Muscle of arm (tissue), 12 donors: ENCODE results near the gene SYT8. TPM values are rescaled to one million over a fixed set of nuclear protein-coding genes. Genes with fewer than 3 reads are reported as not detected.
A peak's percentile ranks its signal among the peaks of the same experiment; 100 is the strongest.
"Not testable (repeated sequence)": the region's sequence is repeated elsewhere in the genome, so short reads cannot be mapped to it uniquely, and the experiment has no call there.

ENCODE experiments used
- DNase-seq: peaks from one replicate; pipeline ENCODE4 v3.0.0-alpha.2; 2013
- polyA plus RNA-seq, 12 donors: library from polyadenylated mRNA; unstranded; fragments of 120-200 nt; gene quantifications; one replicate each; pipeline ENCODE4 v1.2.1, GENCODE V29; 2013; ENCODE audit not compliant: insufficient read length in 12 of 12

Gene SYT8
- polyA plus RNA-seq, 12 donors, result 0.20 to 4.9 (median 0.62) TPM; not detected in 2

DNA sequence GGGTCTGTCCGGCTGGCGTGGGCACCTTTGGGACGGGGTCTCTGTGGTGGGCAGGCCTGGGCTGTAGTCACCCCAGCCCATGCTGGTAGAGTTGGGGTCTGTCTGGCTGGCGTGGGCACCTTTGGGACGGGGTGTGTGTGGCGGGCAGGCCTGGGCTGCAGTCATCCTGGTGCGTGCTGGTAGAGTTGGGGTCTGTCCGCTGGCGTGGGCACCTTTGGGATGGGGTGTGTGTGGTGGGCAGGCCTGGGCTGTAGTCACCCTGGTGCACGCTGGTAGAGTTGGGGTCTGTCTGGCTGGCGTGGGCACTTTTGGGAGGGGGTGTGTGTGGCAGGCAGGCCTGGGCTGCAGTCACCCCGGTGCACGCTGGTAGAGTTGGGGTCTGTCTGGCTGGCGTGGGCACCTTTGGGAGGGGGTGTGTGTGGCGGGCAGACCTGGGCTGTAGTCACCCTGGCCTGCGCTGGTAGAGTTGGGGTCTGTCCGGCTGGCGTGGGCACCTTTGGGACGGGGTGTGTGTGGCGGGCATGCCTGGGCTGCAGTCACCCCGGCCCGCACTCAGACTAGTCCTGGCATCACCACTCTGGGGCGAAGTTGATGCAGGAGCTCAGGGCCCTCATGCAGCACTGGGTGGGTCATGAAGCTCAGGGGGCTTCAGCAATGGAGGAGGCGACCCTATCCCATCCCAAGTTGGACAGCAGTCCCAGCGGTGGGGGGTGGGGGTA is 37.6 kb downstream of the SYT8 start:
- no peak for DNase-seq

DNA sequence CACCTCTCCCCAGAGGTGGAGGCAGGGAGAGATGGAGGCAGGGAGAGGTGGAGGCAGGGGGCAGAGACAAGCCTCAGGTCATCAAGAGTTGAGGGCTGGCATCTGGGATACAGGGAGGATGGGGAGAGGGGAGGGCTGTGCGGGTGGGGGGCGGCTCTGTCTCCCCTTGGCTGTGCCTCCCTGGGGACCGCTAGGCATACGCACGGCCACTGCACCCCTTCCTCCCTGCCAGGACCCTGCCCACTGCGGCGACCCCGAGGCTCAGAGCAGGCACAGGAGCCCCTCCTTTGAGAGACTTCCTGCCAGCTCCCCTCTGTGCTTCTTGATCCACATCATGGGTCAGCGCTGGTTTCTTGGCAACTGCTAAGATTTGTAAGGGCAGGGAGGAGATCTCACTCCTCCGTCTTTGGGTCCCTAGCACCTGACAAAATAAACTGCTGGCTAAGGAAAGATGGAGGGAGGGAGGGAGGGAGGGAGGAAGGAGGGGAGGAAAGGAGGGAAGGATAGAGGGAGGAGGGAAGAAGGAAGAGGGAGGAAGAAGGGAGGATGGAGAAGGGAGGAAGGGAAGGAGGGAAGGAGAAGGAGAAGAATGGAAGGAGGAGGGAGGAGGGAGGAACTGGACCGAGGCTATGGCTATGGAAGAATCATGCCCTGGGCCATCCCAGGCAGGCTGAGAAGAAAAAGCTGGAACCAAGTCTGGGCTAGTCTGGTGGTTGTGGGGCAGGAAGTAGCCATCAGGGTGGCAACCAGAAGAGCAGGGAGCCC is 38.4 kb downstream of the SYT8 start:
- no peak for DNase-seq

DNA sequence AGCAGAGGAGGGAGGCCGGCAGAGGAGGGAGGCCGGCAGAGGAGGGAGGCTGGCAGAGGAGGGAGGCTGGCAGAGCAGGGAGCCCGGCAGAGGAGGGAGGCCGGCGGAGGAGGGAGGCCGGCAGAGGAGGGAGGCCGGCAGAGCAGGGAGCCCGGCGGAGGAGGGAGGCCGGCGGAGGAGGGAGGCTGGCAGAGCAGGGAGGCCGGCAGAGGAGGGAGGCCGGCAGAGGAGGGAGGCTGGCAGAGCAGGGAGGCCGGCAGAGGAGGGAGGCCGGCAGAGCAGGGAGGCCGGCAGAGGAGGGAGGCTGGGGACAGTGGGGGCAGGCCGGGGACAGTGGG is 39.0 kb downstream of the SYT8 start:
- not testable (repeated sequence) for DNase-seq

DNA sequence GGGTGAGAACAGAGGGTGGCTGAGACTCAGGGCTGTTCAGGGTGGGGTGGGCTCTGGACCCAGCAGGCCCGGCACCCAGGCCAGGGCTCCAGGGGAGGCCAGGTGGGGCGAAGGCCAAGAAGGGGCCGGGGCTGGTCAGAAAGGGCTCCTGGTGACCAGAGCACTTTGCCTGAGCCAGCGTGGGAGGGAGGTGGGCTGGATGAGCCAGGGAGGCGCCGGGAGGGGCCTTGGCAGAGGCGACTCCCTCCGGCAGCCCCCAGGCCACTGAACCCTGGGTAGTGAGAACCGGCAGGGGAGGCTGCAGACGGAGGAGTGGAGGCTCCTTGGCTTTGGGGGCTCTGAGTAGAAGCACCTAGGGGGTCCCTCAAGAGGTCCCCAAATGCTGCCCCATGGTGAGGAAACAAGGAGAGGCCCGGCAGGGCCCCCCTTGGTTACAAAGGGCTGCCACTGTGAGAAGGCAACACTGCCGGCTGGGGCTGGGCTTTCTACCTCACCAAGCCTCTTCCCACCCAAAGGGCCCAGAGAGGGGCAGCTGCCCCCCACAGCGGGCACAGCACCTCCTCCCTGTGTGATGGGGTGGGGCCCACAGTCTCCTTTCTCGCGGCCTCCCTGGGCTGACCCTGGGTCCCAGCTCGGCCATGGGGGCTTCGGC is 39.8 kb downstream of the SYT8 start:
- not testable (repeated sequence) for DNase-seq

DNA sequence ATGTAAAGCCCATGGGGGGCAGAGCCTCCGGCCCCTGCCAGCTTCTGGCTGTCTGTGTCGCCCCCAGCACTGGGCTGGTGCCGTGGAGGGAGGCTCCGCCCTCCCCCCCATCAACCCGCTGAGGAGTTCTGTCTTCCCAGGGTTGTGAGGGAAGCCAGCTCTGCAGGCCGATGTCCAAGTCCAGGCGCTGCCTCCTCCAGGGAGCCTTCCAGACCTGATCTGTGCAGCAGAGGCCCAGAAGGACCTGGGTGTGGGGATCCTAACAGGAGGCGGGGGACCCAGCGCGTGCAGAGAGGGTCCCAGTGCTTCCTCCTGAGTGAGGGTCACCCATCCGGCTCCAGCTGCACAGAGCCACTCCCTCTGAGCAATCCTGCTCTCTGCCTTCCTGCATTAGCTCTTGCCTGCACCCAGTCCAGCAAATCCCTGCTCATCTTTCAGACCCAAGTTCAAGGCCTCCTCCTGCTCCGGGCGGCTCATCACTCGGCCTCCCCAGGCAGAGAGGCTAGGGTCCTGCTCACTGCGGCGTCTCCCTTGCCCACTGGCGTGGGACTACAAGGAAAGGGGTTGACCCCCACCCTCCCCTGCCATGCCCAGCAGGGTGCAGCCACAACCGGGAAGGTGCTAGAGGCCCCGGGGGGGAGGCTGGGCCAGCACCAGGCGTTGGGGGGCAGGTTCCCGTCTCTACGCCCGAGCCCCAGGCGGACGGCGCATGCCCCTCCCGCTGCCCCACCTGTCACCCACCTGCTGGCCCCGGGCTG is 40.5 kb downstream of the SYT8 start:
- no peak for DNase-seq

- not testable (repeated sequence) for DNase-seq
Measured at GRCh38 chr11:1875851-1876301, 41.1 kb downstream of the SYT8 start.

- peak; percentile 86 for DNase-seq
Measured at GRCh38 chr11:1876361-1877063, 41.7 kb downstream of the SYT8 start.

GRCh38 chr11:1877211-1878136 is 42.7 kb downstream of the SYT8 start:
- peak; percentile 65 for DNase-seq

- DNase-seq, result peak; percentile 77
Measured at GRCh38 chr11:1878137-1879031, 43.6 kb downstream of the SYT8 start.

- DNase-seq, result no peak
Measured at GRCh38 chr11:1879342-1879940, 44.7 kb downstream of the SYT8 start.

GRCh38 chr11:1879941-1880720 is 45.3 kb downstream of the SYT8 start:
- DNase-seq, result peak; percentile 86

- no peak for DNase-seq
Measured at GRCh38 chr11:1880746-1881441, 46.1 kb downstream of the SYT8 start.

GRCh38 chr11:1881442-1882264 is 46.9 kb downstream of the SYT8 start:
- peak; percentile 89 for DNase-seq

DNA sequence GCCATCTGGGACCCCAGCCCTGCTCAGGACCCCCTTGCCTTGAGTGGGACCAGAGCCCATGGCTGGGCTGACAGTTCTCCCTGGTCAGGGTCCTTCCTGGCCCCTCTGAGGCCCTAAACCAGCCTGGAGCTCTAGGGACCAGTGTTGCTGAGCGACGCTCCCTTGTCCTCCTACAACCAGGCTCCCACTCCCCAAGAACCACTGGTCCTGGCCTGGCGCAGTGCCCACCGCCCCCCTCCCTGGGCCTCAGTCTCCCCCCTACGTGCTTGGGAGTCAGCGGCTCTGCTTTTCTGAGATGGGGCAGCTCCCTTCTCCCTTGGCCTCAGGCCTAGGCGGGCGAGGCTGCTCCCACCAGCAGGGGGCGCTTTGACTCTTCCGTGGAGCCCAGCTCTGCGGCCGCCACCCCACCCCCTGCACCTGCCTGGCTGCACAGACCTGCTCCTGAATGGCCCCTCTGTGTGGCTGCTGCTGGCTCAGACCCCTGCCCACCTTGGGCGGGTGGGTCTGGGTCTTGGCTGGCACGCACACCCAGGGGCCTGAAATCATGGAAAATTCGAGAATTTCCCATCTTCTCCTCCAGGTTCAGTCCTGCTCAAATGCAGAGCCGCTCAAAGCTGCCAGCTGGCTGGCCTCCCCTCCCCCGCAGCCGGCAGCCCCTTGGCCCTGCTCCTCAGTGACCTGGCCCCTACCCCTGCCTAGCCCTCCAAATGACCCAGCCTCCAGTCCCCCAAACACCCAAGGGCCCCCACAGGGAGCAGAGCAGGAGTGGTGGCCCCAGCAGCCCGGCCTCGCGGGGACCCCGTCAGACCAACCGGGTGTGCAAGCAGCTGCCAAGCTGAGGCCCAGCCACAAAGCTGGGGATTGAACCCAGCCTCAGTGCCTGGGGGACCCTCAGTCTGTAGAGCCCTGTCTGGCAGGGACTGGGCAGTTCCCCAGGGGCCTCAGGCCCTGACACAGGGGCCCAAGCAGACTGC is 47.8 kb downstream of the SYT8 start:
- peak; percentile 96 for DNase-seq
